NCI-H146 treated with DMSO at 0.1 percent for 48 hours (cell line): Measurements from ENCODE around the gene C10orf62.
"Not testable (repeated sequence)": the region's sequence is repeated elsewhere in the genome, so short reads cannot be mapped to it uniquely, and the experiment has no call there.

Source experiments
- DNase-seq: peaks from one replicate; lab custom pipeline; 2025; ENCODE audit not compliant: unreplicated experiment; lab: John Stamatoyannopoulos, UW

Gene C10orf62

GRCh38 chr10:97627731-97628130 is 38.2 kb downstream of the C10orf62 start:
- no peak for DNase-seq

- no peak for DNase-seq
Measured at GRCh38 chr10:97628228-97628627, 38.7 kb downstream of the C10orf62 start.

- no peak for DNase-seq
Measured at GRCh38 chr10:97629289-97629688, 39.8 kb downstream of the C10orf62 start.

- DNase-seq = no peak
Measured at GRCh38 chr10:97631098-97631497, 41.6 kb downstream of the C10orf62 start.

GRCh38 chr10:97632949-97633884 is 43.7 kb downstream of the C10orf62 start, which contains the start of gene MORN4:
TSS of gene MORN4 (minus strand) at chr10:97633500. CDS start at chr10:97619653, 13,847 bp downstream.
- peak; percentile 90 for DNase-seq

GRCh38 chr10:97633921-97634320 is 44.4 kb downstream of the C10orf62 start:
- DNase-seq = peak; percentile 18

- DNase-seq = no peak
Measured at GRCh38 chr10:97635577-97635976, 46.1 kb downstream of the C10orf62 start.

GRCh38 chr10:97639090-97639489 is 49.6 kb downstream of the C10orf62 start:
- DNase-seq = not testable (repeated sequence)

GRCh38 chr10:97640174-97640867 is 50.8 kb downstream of the C10orf62 start, which contains the start of gene PI4K2A:
TSS of gene PI4K2A (plus strand) at chr10:97640671. CDS start at chr10:97640743, 72 bp downstream.
- peak; percentile 98 for DNase-seq
